ENCODE results near the gene PTPRO. TPM values are rescaled to one million over a fixed set of nuclear protein-coding genes. Genes with fewer than 3 reads are reported as not detected.

PTPRO gene
- total RNA-seq, 4 donors from 2014 or later = 0.52 to 5.0 (median 1.0) TPM

- no peak overlapping the region for H3K4me3 ChIP-seq
- H3K27ac ChIP-seq (replicated peaks in 1 of 4) = no peak overlapping the region
- DNase-seq (ENCODE audit: extremely low spot score) = no peak
- no peaks in the 10 kb centered on the region for H3K4me1 ChIP-seq
- no peaks in the 10 kb centered on the region for H3K27me3 ChIP-seq
- no peak for TF ChIP-seq CTCF (IDR thresholded peaks at IDR 0.05)
- no peak for TF ChIP-seq EP300 (IDR thresholded peaks at IDR 0.05)
- no peak for TF ChIP-seq POLR2AphosphoS5 (IDR thresholded peaks at IDR 0.05)
- TF ChIP-seq POLR2A (IDR thresholded peaks at IDR 0.05; ENCODE audit: low read depth) = no peak
- H3K9me3 ChIP-seq = peaks cover 0 to 22% (median 14%) of the 10 kb centered on the region in 4 donors
- intact Hi-C loops (cut with DNase I) = no loop called here
- H3K36me3 ChIP-seq = no peaks in the 10 kb centered on the region
- 88% methylated on average over 2 of the region's 2 CpGs for WGBS
Observed at GRCh38 chr12:15372352-15372751, 50.0 kb downstream of the PTPRO start.

GRCh38 chr12:15387772-15388171, 65.5 kb downstream of the PTPRO start:
- H3K27me3 ChIP-seq = no peaks in the 10 kb centered on the region
- DNase-seq (ENCODE audit: extremely low spot score) = no peak
- intact Hi-C loops (cut with DNase I) = no loop called here
- TF ChIP-seq CTCF (IDR thresholded peaks at IDR 0.05) (no peak), POLR2AphosphoS5 (IDR thresholded peaks at IDR 0.05) (no peak), POLR2A (IDR thresholded peaks at IDR 0.05; ENCODE audit: low read depth) (no peak), EP300 (IDR thresholded peaks at IDR 0.05) (no peak)
- H3K27ac ChIP-seq (replicated peaks in 1 of 4) = no peak overlapping the region
- H3K9me3 ChIP-seq = no peaks in the 10 kb centered on the region
- H3K4me1 ChIP-seq = no peaks in the 10 kb centered on the region
- H3K4me3 ChIP-seq = no peak overlapping the region
- WGBS = 32% methylated on average over 1 of the region's 1 CpG
- no peaks in the 10 kb centered on the region for H3K36me3 ChIP-seq

- no peaks in the 10 kb centered on the region for H3K27me3 ChIP-seq
- intact Hi-C loops (cut with DNase I) = no loop called here
- 76% methylated on average over 1 of the region's 1 CpG for WGBS
- H3K27ac ChIP-seq (replicated peaks in 1 of 4) = no peak overlapping the region
- TF ChIP-seq POLR2AphosphoS5 (IDR thresholded peaks at IDR 0.05) (no peak), CTCF (IDR thresholded peaks at IDR 0.05) (no peak), POLR2A (IDR thresholded peaks at IDR 0.05; ENCODE audit: low read depth) (no peak), EP300 (IDR thresholded peaks at IDR 0.05) (no peak)
- no peaks in the 10 kb centered on the region for H3K9me3 ChIP-seq
- no peaks in the 10 kb centered on the region for H3K4me1 ChIP-seq
- DNase-seq (ENCODE audit: extremely low spot score) = no peak
- H3K36me3 ChIP-seq = no peaks in the 10 kb centered on the region
- no peak overlapping the region for H3K4me3 ChIP-seq
Observed at GRCh38 chr12:15389561-15389960, 67.3 kb downstream of the PTPRO start.

GRCh38 chr12:15393037-15393436, 70.7 kb downstream of the PTPRO start:
- Histone ChIP-seq H3K36me3 (no peaks in the 10 kb centered on the region), H3K4me3 (no peak overlapping the region), H3K27me3 (no peaks in the 10 kb centered on the region), H3K9me3 (no peaks in the 10 kb centered on the region), H3K27ac (replicated peaks in 1 of 4) (no peak overlapping the region), H3K4me1 (no peaks in the 10 kb centered on the region)
- TF ChIP-seq CTCF (IDR thresholded peaks at IDR 0.05) (no peak), POLR2AphosphoS5 (IDR thresholded peaks at IDR 0.05) (no peak), POLR2A (IDR thresholded peaks at IDR 0.05; ENCODE audit: low read depth) (no peak), EP300 (IDR thresholded peaks at IDR 0.05) (no peak)
- intact Hi-C loops (cut with DNase I) = no loop called here
- no peak for DNase-seq (ENCODE audit: extremely low spot score)
- WGBS = 87% methylated on average over 1 of the region's 1 CpG

GRCh38 chr12:15393995-15394394, 71.7 kb downstream of the PTPRO start:
- TF ChIP-seq CTCF (IDR thresholded peaks at IDR 0.05) (no peak), POLR2AphosphoS5 (IDR thresholded peaks at IDR 0.05) (no peak), EP300 (IDR thresholded peaks at IDR 0.05) (no peak), POLR2A (IDR thresholded peaks at IDR 0.05; ENCODE audit: low read depth) (no peak)
- no peak for DNase-seq (ENCODE audit: extremely low spot score)
- Histone ChIP-seq H3K9me3 (no peaks in the 10 kb centered on the region), H3K4me1 (no peaks in the 10 kb centered on the region), H3K27ac (replicated peaks in 1 of 4) (no peak overlapping the region), H3K36me3 (no peaks in the 10 kb centered on the region), H3K27me3 (no peaks in the 10 kb centered on the region), H3K4me3 (no peak overlapping the region)
- intact Hi-C loops (cut with DNase I) = no loop called here

All from esophagus muscularis mucosa (tissue), 4 donors.